HepG2 (cell line): ENCODE measurements around the gene SDC4. TPM values are rescaled to one million over a fixed set of nuclear protein-coding genes. Genes with fewer than 3 reads are reported as not detected.

Experiments
- ATAC-seq: fragments of 200-7000 bp; cut with Tn5 transposase; 3 replicates; pipeline ENCODE4 v1.9.1; 2020; ENCODE audit warnings: mild to moderate bottlenecking, moderate library complexity
- BruUV-seq: library from RNA; stranded (reverse); fragments of 400-500 nt; replicated peaks from 2 replicates; lab custom pipeline; 2021; lab: Mats Ljungman, UMichigan
- CTCF ChIA-PET: fragments of 300-600 bp; formaldehyde crosslinking; extraction: SDS; loops from one replicate; lab custom pipeline; 2021; ENCODE audit warnings: low total read pairs, inconsistent platforms, low intra/inter-chr PET ratio; lab: Yijun Ruan, JAX
- POLR2A ChIA-PET: fragments of 350-600 bp; sonication (Branson Sonifier 250); formaldehyde crosslinking; loops from one replicate; lab custom pipeline; 2020; ENCODE audit warnings: antibody characterized with exemption, inconsistent platforms; lab: Yijun Ruan, JAX
- DNase-seq: peaks from one replicate; pipeline ENCODE4 v3.0.0-alpha.2; 2015; ENCODE audit warnings: low spot score
- FAIRE-seq: peaks from 3 replicates; lab custom pipeline; 2011; peaks lifted over from hg19 to GRCh38; lab: Jason Lieb, UNC
- H2AFZ ChIP-seq: one replicate; pipeline ENCODE4 v1.6.1; 2011; ENCODE audit warnings: low read length, inconsistent platforms
- H3K27ac ChIP-seq: fragments of 300-600 bp; 3 replicates; pipeline ENCODE4 v1.8.0; 2011; ENCODE audit warnings: mixed run types, mild to moderate bottlenecking, mixed read lengths, low read length, inconsistent platforms; ENCODE audit not compliant: insufficient read depth; ENCODE audit errors: extremely low read length
- H3K27me3 ChIP-seq, 2 experiments: fragments of 200-600 bp in 1 of 2; 2 replicates in 1 of 2; 3 replicates in 1 of 2; pipeline versions ENCODE4 v1.6.0 to v1.8.0; 2011; ENCODE audit warnings: low read length in 2 of 2, mild to moderate bottlenecking in 2 of 2, moderate library complexity in 2 of 2, inconsistent platforms in 1 of 2; ENCODE audit not compliant: insufficient read depth in 2 of 2, control insufficient read depth in 1 of 2
- H3K36me3 ChIP-seq, 2 experiments: fragments of 200-600 bp in 1 of 2; replicated peaks in 1 of 2; 2 replicates in 1 of 2; 3 replicates in 1 of 2; pipeline versions ENCODE4 v1.5.1 to v1.8.0; 2011; ENCODE audit warnings: low read length in 2 of 2, inconsistent platforms in 1 of 2; ENCODE audit not compliant: insufficient read depth in 2 of 2, control insufficient read depth in 1 of 2
- H3K4me1 ChIP-seq: 2 replicates; pipeline ENCODE4 v1.5.1; 2012; ENCODE audit warnings: low read length, inconsistent platforms; ENCODE audit not compliant: insufficient read depth
- H3K4me2 ChIP-seq: 2 replicates; pipeline ENCODE4 v1.6.0; 2011; ENCODE audit warnings: low read depth, low read length, inconsistent platforms
- H3K4me3 ChIP-seq, 3 experiments: fragments of 200-600 bp in 1 of 3; sonication (generic), shearing (Covaris generic) in 1 of 3; replicated peaks in 1 of 3; 2 replicates each; pipeline ENCODE4 v1.5.1; 2011 to 2016; ENCODE audit warnings: low read length in 3 of 3, inconsistent platforms in 2 of 3, low read depth in 2 of 3, mild to moderate bottlenecking in 2 of 3, control low read depth in 1 of 3, mixed read lengths in 1 of 3; ENCODE audit not compliant: insufficient read depth in 1 of 3
- H3K79me2 ChIP-seq: one replicate; pipeline ENCODE4 v1.6.1; 2011; ENCODE audit warnings: low read length, inconsistent platforms; ENCODE audit not compliant: insufficient read depth
- H3K9ac ChIP-seq: 2 replicates; pipeline ENCODE4 v1.6.0; 2011; ENCODE audit warnings: mild to moderate bottlenecking, low read depth, low read length, inconsistent platforms; ENCODE audit not compliant: insufficient read depth
- H3K9me3 ChIP-seq: 2 replicates; pipeline ENCODE4 v1.5.1; 2012; ENCODE audit warnings: mild to moderate bottlenecking, low read length
- H4K20me1 ChIP-seq: 2 replicates; pipeline ENCODE4 v1.6.0; 2011; ENCODE audit warnings: inconsistent platforms, mild to moderate bottlenecking, low read length, moderate library complexity; ENCODE audit not compliant: insufficient read depth
- AGO2 ChIP-seq: fragments of 200-400 bp; formaldehyde crosslinking; optimal IDR thresholded peaks from 2 replicates; pipeline ENCODE3; 2017; ENCODE audit warnings: mild to moderate bottlenecking, low read depth, low read length, moderate library complexity
- CBX2 ChIP-seq, 2 experiments: fragments of 200-600 bp in 1 of 2; sonication (generic); formaldehyde crosslinking in 1 of 2; IDR thresholded peaks; 2 replicates each; pipeline versions ENCODE4 v1.7.0 to v1.8.1; 2018 to 2022; ENCODE audit warnings: low read depth in 2 of 2, low read length in 1 of 2, mild to moderate bottlenecking in 1 of 2, missing genetic modification reagents in 1 of 2
- CBX5 ChIP-seq: sonication (generic); formaldehyde crosslinking; IDR thresholded peaks from 2 replicates; pipeline ENCODE4 v1.4.0; 2020; ENCODE audit warnings: missing genetic modification reagents, borderline replicate concordance
- GFI1 ChIP-seq: sonication (generic); formaldehyde crosslinking; IDR thresholded peaks from 2 replicates; pipeline ENCODE4 v1.5.0; 2020; ENCODE audit warnings: missing genetic modification reagents, mild to moderate bottlenecking, borderline replicate concordance
- HBP1 ChIP-seq: IDR thresholded peaks from 2 replicates; pipeline ENCODE4 v1.6.1; 2016; ENCODE audit warnings: low read depth, control low read depth
- HOXA3 ChIP-seq: sonication (generic); formaldehyde crosslinking; IDR thresholded peaks from 2 replicates; pipeline ENCODE4 v1.5.0; 2020; ENCODE audit warnings: missing genetic modification reagents
- NONO ChIP-seq, 2 experiments: fragments of 450-650 bp in 1 of 2; sonication (generic) in 1 of 2; formaldehyde crosslinking in 1 of 2; IDR thresholded peaks in 1 of 2; conservative IDR thresholded peaks in 1 of 2; 2 replicates each; pipeline versions ENCODE4 v1.6.1 to v1.8.0; 2017 to 2022; ENCODE audit warnings: mild to moderate bottlenecking in 1 of 2, missing genetic modification reagents in 1 of 2, moderate library complexity in 1 of 2
- ONECUT2 ChIP-seq: sonication (generic); formaldehyde crosslinking; IDR thresholded peaks from 2 replicates; pipeline ENCODE4 v1.4.0; 2020; ENCODE audit warnings: missing genetic modification reagents
- TAF1 ChIP-seq: sonication (generic); formaldehyde crosslinking; IDR thresholded peaks from 2 replicates; pipeline ENCODE4 v1.4.0; 2020; ENCODE audit warnings: missing genetic modification reagents
- ZNF143 ChIP-seq: sonication (generic); formaldehyde crosslinking; IDR thresholded peaks from 2 replicates; pipeline ENCODE4 v1.4.0; 2020; ENCODE audit warnings: missing genetic modification reagents
- ZNF496 ChIP-seq: sonication (generic); formaldehyde crosslinking; IDR thresholded peaks from 2 replicates; pipeline ENCODE4 v1.8.1; 2023; ENCODE audit warnings: mild to moderate bottlenecking, moderate library complexity, missing genetic modification reagents; ENCODE audit not compliant: insufficient replicate concordance
- ZNF562 ChIP-seq: sonication (generic); formaldehyde crosslinking; IDR thresholded peaks from 2 replicates; pipeline ENCODE4 v1.8.0; 2022; ENCODE audit warnings: missing genetic modification reagents, borderline replicate concordance
- ZNF563 ChIP-seq: sonication (generic); formaldehyde crosslinking; IDR thresholded peaks from 2 replicates; pipeline ENCODE4 v1.8.0; 2022; ENCODE audit warnings: mild to moderate bottlenecking, moderate library complexity, missing genetic modification reagents
- ZNF75D ChIP-seq: sonication (generic); formaldehyde crosslinking; IDR thresholded peaks from 2 replicates; pipeline ENCODE4 v1.8.1; 2023; ENCODE audit warnings: missing genetic modification reagents, mild to moderate bottlenecking, borderline replicate concordance
- WGBS: methylation state at CpG from one replicate; pipeline ENCODE4 v1.1.6; 2017; ENCODE audit warnings: low lambda C conversion rate; 5-methylcytosine and 5-hydroxymethylcytosine counted together
- in situ Hi-C: cut with HindIII; loops from 2 replicates; pipeline ENCODE4 v1.10.0; 2017; ENCODE audit warnings: low pct_unique_long_range_greater_than_20kb; ENCODE audit not compliant: extremely low pct_ligation_motif_present
- intact Hi-C: fragments of 100-400 bp; cut with micrococcal nuclease; formaldehyde crosslinking; loops from one replicate; pipeline ENCODE4 v1.10.0; 2022; ENCODE audit not compliant: unreplicated experiment
- polyA plus RNA-seq, 8 experiments: library from polyadenylated mRNA; depleted of rRNA in 3 of 8; stranded (reverse) in 7 of 8; unstranded in 1 of 8; fragments of >200 nt; fragmentation: Illumina TruSeq in 4 of 8; extraction: Trizol in 4 of 8; gene quantifications; 2 replicates each; pipeline versions ENCODE4 v1.2.1 to v1.2.3, GENCODE V29; 2011 to 2016; ENCODE audit warnings: low read depth in 4 of 8, missing spikeins in 1 of 8, mixed read lengths in 1 of 8; ENCODE audit not compliant: insufficient read depth in 1 of 8
- total RNA-seq, 5 experiments: library from RNA; depleted of rRNA; stranded (reverse); fragments of >200 nt; fragmentation: Illumina TruSeq; extraction: Trizol; gene quantifications; 2 replicates each; pipeline ENCODE4 v1.2.3, GENCODE V29; 2016; ENCODE audit warnings: low read depth in 1 of 5

Gene SDC4
- total and polyA plus RNA-seq, 2 of the 13 experiments (the other 11 are each of a cell fraction or from before 2014, with no cell fraction given): 49.0 to 65.1 TPM

- TF ChIP-seq HBP1 (CRISPR knock-in tag) (peak; percentile 94), ZNF143 (CRISPR knock-in tag) (peak; percentile 70), HOXA3 (CRISPR knock-in tag) (peak; percentile 94), ZNF496 (CRISPR knock-in tag) (no peak), CBX2 (IDR thresholded peaks at IDR 0.05; ENCODE audit: low read depth, low read length) (no peak), CBX2 (CRISPR knock-in tag; IDR thresholded peaks at IDR 0.05; ENCODE audit: low read depth) (no peak)
Observed at GRCh38 chr20:45362804-45363610, 14.8 kb upstream of the SDC4 start, which contains the start of gene SYS1 (continued).

- no peaks in the 10 kb centered on the region for H3K9me3 ChIP-seq
- intact Hi-C loops (loop anchor here (5.0 kb wide), 2 partner anchors 56 to 411 kb away; partner anchors contain the start of gene PIGT), in situ Hi-C loops (no loop called here)
- peak overlapping the region; percentile 5 for H3K27ac ChIP-seq
- H3K36me3 ChIP-seq: peaks cover 6 to 15% of the 10 kb centered on the region in 2 experiments; a peak in 4 of 5 replicates
- H3K4me3 ChIP-seq: no peak overlapping the region
- no TSS peak for BruUV-seq
- peak overlapping the region; percentile 94 for H3K4me2 ChIP-seq
- FAIRE-seq (peak; percentile 8), ATAC-seq (no peak), DNase-seq (peak; percentile 66)
- H2AFZ ChIP-seq: no peak overlapping the region
- peaks cover 13% of the 10 kb centered on the region for H3K79me2 ChIP-seq
- H3K9ac ChIP-seq: no peak overlapping the region
- ChIA-PET CTCF (interaction anchor here (1.1 to 2.8 kb wide), 4 partner anchors 12 to 75 kb away, joined by 3 to 22 read pairs (median 8); no protein-coding TSS in a partner anchor), POLR2A (interaction anchor here (0.9 to 29.5 kb wide), 7 partner anchors 11 to 74 kb away, joined by 3 to 1422 read pairs (median 8); partner anchors contain the start of genes PIGT and SDC4)
- no peaks in the 10 kb centered on the region; a peak in 2 of 5 replicates for H3K27me3 ChIP-seq
- WGBS: 45% methylated on average over 6 of the region's 6 CpGs
- peaks cover 74% of the 10 kb centered on the region for H3K4me1 ChIP-seq
- peaks cover 5% of the 10 kb centered on the region; the same call in 1 of the 2 replicates for H4K20me1 ChIP-seq
- TF ChIP-seq TAF1 (CRISPR knock-in tag) (no peak), ZNF563 (no peak), ZNF562 (no peak), NONO (IDR thresholded peaks at IDR 0.05) (no peak), NONO (CRISPR knock-in tag; conservative IDR thresholded peaks at IDR 0.05) (no peak), ONECUT2 (CRISPR knock-in tag) (peak; percentile 98), AGO2 (no peak), GFI1 (CRISPR knock-in tag) (peak; percentile 55; the same call in 1 of the 2 replicates), ZNF75D (CRISPR knock-in tag) (no peak), CBX5 (CRISPR knock-in tag) (no peak)
Observed at GRCh38 chr20:45361793-45362192, 13.6 kb upstream of the SDC4 start.
